GM12878 (cell line): ENCODE results near the gene PRR22.

Experiments
- CTCF ChIP-seq, 3 experiments: IDR thresholded peaks in 2 of 3; conservative IDR thresholded peaks in 1 of 3; 2 replicates each; pipeline ENCODE4 v1.5.1; 2011; ENCODE audit warnings: low read depth in 3 of 3, low read length in 3 of 3, mild to moderate bottlenecking in 3 of 3, control low read depth in 2 of 3, moderate library complexity in 2 of 3, inconsistent platforms in 1 of 3, mixed read lengths in 1 of 3; ENCODE audit not compliant: control insufficient read depth in 2 of 3, insufficient read depth in 1 of 3; ENCODE audit errors: extremely low read depth in 1 of 3
- EGR1 ChIP-seq, 2 experiments: IDR thresholded peaks; 1 replicate in 1 of 2; 2 replicates in 1 of 2; pipeline ENCODE4 v1.6.1; 2011 to 2012; ENCODE audit warnings: low read depth in 2 of 2, low read length in 2 of 2, borderline replicate concordance in 1 of 2, mild to moderate bottlenecking in 1 of 2, moderate library complexity in 1 of 2
- POLR2A ChIP-seq: IDR thresholded peaks from 2 replicates; pipeline ENCODE4 v1.6.1; 2011; ENCODE audit warnings: low read depth, mild to moderate bottlenecking, low read length
- RCOR1 ChIP-seq: conservative IDR thresholded peaks from 2 replicates; pipeline ENCODE4 v1.6.1; 2012; ENCODE audit warnings: low read depth, low read length, improper control_type of control experiment
- RFX5 ChIP-seq: IDR thresholded peaks from 2 replicates; pipeline ENCODE4 v1.6.1; 2011; ENCODE audit warnings: low read depth, low read length, improper control_type of control experiment
- TCF12 ChIP-seq: IDR thresholded peaks from 2 replicates; pipeline ENCODE4 v1.6.1; 2011; ENCODE audit warnings: low read depth, mild to moderate bottlenecking, low read length

GRCh38 chr19:5798244-5798643, 13.7 kb upstream of the PRR22 start:
- TF ChIP-seq CTCF (IDR thresholded peaks at IDR 0.05 in 2 of 3, conservative IDR thresholded peaks at IDR 0.05 in 1 of 3; ENCODE audit: control insufficient read depth in 2 of 3, extremely low read depth in 1 of 3, insufficient read depth in 1 of 3, low read depth in 3 of 3, low read length in 3 of 3) (no peak), EGR1 (IDR thresholded peaks at IDR 0.05; ENCODE audit: borderline replicate concordance in 1 of 2, low read depth in 2 of 2, low read length in 2 of 2) (no peak), RFX5 (no peak), TCF12 (no peak), POLR2A (no peak), RCOR1 (no peak)
